Panc1 (cell line): ENCODE results near the gene LDLRAP1. TPM values are rescaled to one million over a fixed set of nuclear protein-coding genes. Genes with fewer than 3 reads are reported as not detected.

ENCODE experiments used
- ATAC-seq: fragments of 200-7000 bp; cut with Tn5 transposase; 2 replicates; pipeline ENCODE4 v1.9.1; 2020; ENCODE audit warnings: mild to moderate bottlenecking, moderate library complexity
- BruUV-seq: library from RNA; stranded (reverse); fragments of 400-500 nt; replicated peaks from 2 replicates; lab custom pipeline; 2021; lab: Mats Ljungman, UMichigan
- CTCF ChIA-PET: fragments of 300-600 bp; sonication (Branson Sonifier 250); formaldehyde crosslinking; loops from one replicate; lab custom pipeline; 2022; ENCODE audit warnings: antibody characterized with exemption; lab: Charles Lee
- POLR2A ChIA-PET: fragments of 300-600 bp; sonication (Branson Sonifier 250); formaldehyde crosslinking; loops from one replicate; lab custom pipeline; 2022; ENCODE audit warnings: antibody characterized with exemption; lab: Charles Lee
- DNase-seq: peaks from one replicate; pipeline ENCODE4 v3.0.0-alpha.2; 2010; ENCODE audit warnings: low read depth, low spot score
- H3K27ac ChIP-seq: 2 replicates; pipeline ENCODE4 v1.5.1; 2011; ENCODE audit warnings: mild to moderate bottlenecking, low read length, inconsistent platforms
- H3K27me3 ChIP-seq: fragments of 200-500 bp; sonication (Bioruptor generic); 2 replicates; pipeline ENCODE4 v1.6.0; 2014; ENCODE audit warnings: low read length, inconsistent platforms; ENCODE audit not compliant: control insufficient read depth, insufficient read depth
- H3K36me3 ChIP-seq: fragments of 200-500 bp; sonication (Bioruptor generic); 2 replicates; pipeline ENCODE4 v1.5.1; 2014; ENCODE audit warnings: inconsistent platforms, mild to moderate bottlenecking, low read length, moderate library complexity; ENCODE audit not compliant: control insufficient read depth, insufficient read depth
- H3K4me1 ChIP-seq: 2 replicates; pipeline ENCODE4 v1.5.1; 2011; ENCODE audit warnings: inconsistent platforms, mild to moderate bottlenecking, low read length, moderate library complexity; ENCODE audit not compliant: control insufficient read depth, insufficient read depth
- H3K4me3 ChIP-seq, 2 experiments: 2 replicates each; pipeline ENCODE4 v1.5.1; 2011 to 2012; ENCODE audit warnings: low read depth in 2 of 2, low read length in 2 of 2, mild to moderate bottlenecking in 2 of 2, inconsistent platforms in 1 of 2, moderate library complexity in 1 of 2
- H3K9me3 ChIP-seq: fragments of 200-500 bp; sonication (Bioruptor generic); 2 replicates; pipeline ENCODE4 v1.5.1; 2014; ENCODE audit warnings: low read depth, mild to moderate bottlenecking, inconsistent platforms, low read length, moderate library complexity; ENCODE audit not compliant: control insufficient read depth, insufficient read depth
- CTCF ChIP-seq: fragments of 450-650 bp; IDR thresholded peaks from 2 replicates; pipeline ENCODE4 v1.5.1; 2017; ENCODE audit warnings: mild to moderate bottlenecking
- POLR2AphosphoS5 ChIP-seq: IDR thresholded peaks from 2 replicates; pipeline ENCODE4 v1.6.1; 2012; ENCODE audit warnings: mild to moderate bottlenecking, low read depth, low read length, moderate library complexity
- REST ChIP-seq, 2 experiments: IDR thresholded peaks; 2 replicates each; pipeline ENCODE4 v1.6.1; 2011 to 2012; ENCODE audit warnings: low read depth in 2 of 2, control low read depth in 1 of 2, low read length in 1 of 2, mild to moderate bottlenecking in 1 of 2, moderate library complexity in 1 of 2; ENCODE audit not compliant: insufficient read depth in 1 of 2
- SIN3A ChIP-seq: IDR thresholded peaks from 2 replicates; pipeline ENCODE4 v1.6.1; 2012; ENCODE audit warnings: low read depth, mild to moderate bottlenecking, low read length, moderate library complexity, borderline replicate concordance; ENCODE audit not compliant: insufficient read depth
- TCF7L2 ChIP-seq: IDR thresholded peaks from 2 replicates; pipeline ENCODE4 v1.6.1; 2011; ENCODE audit warnings: mild to moderate bottlenecking, low read depth, low read length, inconsistent platforms
- in situ Hi-C: cut with HindIII; loops from 2 replicates; pipeline ENCODE4 v1.10.0; 2016; ENCODE audit warnings: low sequenced_read_pairs, low pct_unique_long_range_greater_than_20kb
- intact Hi-C: fragments of 100-400 bp; cut with micrococcal nuclease; formaldehyde crosslinking; loops from one replicate; pipeline ENCODE4 v1.10.0; 2022; ENCODE audit not compliant: unreplicated experiment
- total RNA-seq: library from RNA; stranded (reverse); gene quantifications from one replicate; pipeline ENCODE4 v1.2.1, GENCODE V29; 2021; ENCODE audit not compliant: unreplicated experiment

The LDLRAP1 gene
- total RNA-seq, 1 experiment from 2014 or later, result 23.1 TPM

GRCh38 chr1:25555753-25556092 lies 12.3 kb downstream of the LDLRAP1 start:
- Histone ChIP-seq H3K36me3 (no peaks in the 10 kb centered on the region), H3K27ac (no peak overlapping the region), H3K4me3 (no peak overlapping the region), H3K4me1 (no peaks in the 10 kb centered on the region), H3K27me3 (no peaks in the 10 kb centered on the region), H3K9me3 (no peaks in the 10 kb centered on the region)
- no peak for TF ChIP-seq TCF7L2
- TF ChIP-seq POLR2AphosphoS5, result no peak
- TF ChIP-seq REST (IDR thresholded peaks at IDR 0.05; ENCODE audit: insufficient read depth in 1 of 2, low read depth in 2 of 2, low read length in 1 of 2), result no peak
- no peak for TF ChIP-seq SIN3A
- TF ChIP-seq CTCF, result no peak
- POLR2A ChIA-PET, result interaction anchor here (0.7 kb wide), 1 partner anchor 187 kb away, joined by 3 read pairs; no protein-coding TSS in a partner anchor
- BruUV-seq, result no TSS peak
- intact Hi-C loops, result no loop called here
- ATAC-seq, result no peak
- CTCF ChIA-PET, result no interaction called here
- in situ Hi-C loops, result no loop called here
- DNase-seq, result no peak

GRCh38 chr1:25556132-25556670 lies 12.8 kb downstream of the LDLRAP1 start:
- Histone ChIP-seq H3K27me3 (no peaks in the 10 kb centered on the region), H3K4me1 (no peaks in the 10 kb centered on the region), H3K36me3 (no peaks in the 10 kb centered on the region), H3K4me3 (no peak overlapping the region), H3K27ac (no peak overlapping the region), H3K9me3 (no peaks in the 10 kb centered on the region)
- in situ Hi-C loops (no loop called here), intact Hi-C loops (no loop called here)
- DNase-seq (no peak), ATAC-seq (no peak)
- BruUV-seq, result no TSS peak
- TF ChIP-seq CTCF, result no peak
- TF ChIP-seq SIN3A, result no peak
- no peak for TF ChIP-seq POLR2AphosphoS5
- TF ChIP-seq REST (IDR thresholded peaks at IDR 0.05; ENCODE audit: insufficient read depth in 1 of 2, low read depth in 2 of 2, low read length in 1 of 2), result no peak
- no peak for TF ChIP-seq TCF7L2
- ChIA-PET CTCF (no interaction called here), POLR2A (no interaction called here)
